HepG2 (cell line): ENCODE measurements around the gene MRPS7. TPM values are rescaled to one million over a fixed set of nuclear protein-coding genes. Genes with fewer than 3 reads are reported as not detected.
A peak's percentile ranks its signal among the peaks of the same experiment; 100 is the strongest.

Source experiments
- ARID4A ChIP-seq: sonication (generic); formaldehyde crosslinking; IDR thresholded peaks from 2 replicates; pipeline ENCODE4 v1.5.0; 2020; ENCODE audit warnings: mild to moderate bottlenecking, missing genetic modification reagents, borderline replicate concordance
- CEBPZ ChIP-seq: IDR thresholded peaks from 2 replicates; pipeline ENCODE4 v1.6.1; 2012; ENCODE audit warnings: low read length, improper control_type of control experiment
- DMAP1 ChIP-seq: IDR thresholded peaks from 2 replicates; pipeline ENCODE4 v1.6.1; 2016
- EED ChIP-seq: sonication (generic); formaldehyde crosslinking; IDR thresholded peaks from 2 replicates; pipeline ENCODE4 v1.5.0; 2020; ENCODE audit warnings: mild to moderate bottlenecking, missing genetic modification reagents
- GMEB1 ChIP-seq: sonication (generic); formaldehyde crosslinking; IDR thresholded peaks from 2 replicates; pipeline ENCODE4 v1.5.1; 2020; ENCODE audit warnings: missing genetic modification reagents, mild to moderate bottlenecking, borderline replicate concordance
- POLR2A ChIP-seq, 2 experiments: IDR thresholded peaks; 2 replicates each; pipeline ENCODE4 v1.6.1; 2011; ENCODE audit warnings: low read depth in 2 of 2, low read length in 2 of 2, mild to moderate bottlenecking in 1 of 2, moderate library complexity in 1 of 2; ENCODE audit not compliant: insufficient read depth in 1 of 2
- ZNF24 ChIP-seq: fragments of 450-650 bp; IDR thresholded peaks from 2 replicates; pipeline ENCODE4 v1.6.1; 2017; ENCODE audit warnings: antibody characterized with exemption, mild to moderate bottlenecking
- ZNF329 ChIP-seq: sonication (generic); formaldehyde crosslinking; IDR thresholded peaks from 2 replicates; pipeline ENCODE4 v1.9.0; 2021; ENCODE audit warnings: low read depth, mild to moderate bottlenecking, missing genetic modification reagents
- ZNF652 ChIP-seq: IDR thresholded peaks from 2 replicates; pipeline ENCODE4 v1.6.1; 2016; ENCODE audit warnings: low read depth, borderline replicate concordance
- ZNF879 ChIP-seq: sonication (generic); formaldehyde crosslinking; IDR thresholded peaks from 2 replicates; pipeline ENCODE4 v1.8.1; 2023; ENCODE audit warnings: missing genetic modification reagents
- ZZZ3 ChIP-seq: sonication (generic); formaldehyde crosslinking; IDR thresholded peaks from 2 replicates; pipeline ENCODE4 v1.4.0; 2020; ENCODE audit warnings: missing genetic modification reagents, mild to moderate bottlenecking, borderline replicate concordance
- polyA plus RNA-seq, 8 experiments: library from polyadenylated mRNA; depleted of rRNA in 3 of 8; stranded (reverse) in 7 of 8; unstranded in 1 of 8; fragments of >200 nt; fragmentation: Illumina TruSeq in 4 of 8; extraction: Trizol in 4 of 8; gene quantifications; 2 replicates each; pipeline versions ENCODE4 v1.2.1 to v1.2.3, GENCODE V29; 2011 to 2016; ENCODE audit warnings: low read depth in 4 of 8, missing spikeins in 1 of 8, mixed read lengths in 1 of 8; ENCODE audit not compliant: insufficient read depth in 1 of 8
- total RNA-seq, 5 experiments: library from RNA; depleted of rRNA; stranded (reverse); fragments of >200 nt; fragmentation: Illumina TruSeq; extraction: Trizol; gene quantifications; 2 replicates each; pipeline ENCODE4 v1.2.3, GENCODE V29; 2016; ENCODE audit warnings: low read depth in 1 of 5
- TF ChIP-seq, protein P1 (sequence below): sonication (generic); formaldehyde crosslinking; IDR thresholded peaks from 2 replicates; pipeline ENCODE4 v1.4.0; 2020; ENCODE audit warnings: missing genetic modification reagents
- TF ChIP-seq, protein P2 (sequence below): IDR thresholded peaks from 2 replicates; pipeline ENCODE4 v1.6.1; 2012; ENCODE audit warnings: low read depth, low read length, improper control_type of control experiment
- TF ChIP-seq, protein P3 (sequence below): sonication (generic); formaldehyde crosslinking; IDR thresholded peaks from 2 replicates; pipeline ENCODE4 v1.5.1; 2020; ENCODE audit warnings: missing genetic modification reagents, mild to moderate bottlenecking, borderline replicate concordance

The MRPS7 gene
- total and polyA plus RNA-seq, 2 of the 13 experiments (the other 11 are each of a cell fraction or from before 2014, with no cell fraction given): 97.0 to 162 TPM

GRCh38 chr17:75261336-75262111 is at the start of gene MRPS7, which contains the start of gene GGA3 (continued):
- TF ChIP-seq, protein P1, sequence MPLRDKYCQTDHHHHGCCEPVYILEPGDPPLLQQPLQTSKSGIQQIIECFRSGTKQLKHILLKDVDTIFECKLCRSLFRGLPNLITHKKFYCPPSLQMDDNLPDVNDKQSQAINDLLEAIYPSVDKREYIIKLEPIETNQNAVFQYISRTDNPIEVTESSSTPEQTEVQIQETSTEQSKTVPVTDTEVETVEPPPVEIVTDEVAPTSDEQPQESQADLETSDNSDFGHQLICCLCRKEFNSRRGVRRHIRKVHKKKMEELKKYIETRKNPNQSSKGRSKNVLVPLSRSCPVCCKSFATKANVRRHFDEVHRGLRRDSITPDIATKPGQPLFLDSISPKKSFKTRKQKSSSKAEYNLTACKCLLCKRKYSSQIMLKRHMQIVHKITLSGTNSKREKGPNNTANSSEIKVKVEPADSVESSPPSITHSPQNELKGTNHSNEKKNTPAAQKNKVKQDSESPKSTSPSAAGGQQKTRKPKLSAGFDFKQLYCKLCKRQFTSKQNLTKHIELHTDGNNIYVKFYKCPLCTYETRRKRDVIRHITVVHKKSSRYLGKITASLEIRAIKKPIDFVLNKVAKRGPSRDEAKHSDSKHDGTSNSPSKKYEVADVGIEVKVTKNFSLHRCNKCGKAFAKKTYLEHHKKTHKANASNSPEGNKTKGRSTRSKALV (CRISPR knock-in tag): peak; percentile 92
- TF ChIP-seq GMEB1 (CRISPR knock-in tag) (peak; percentile 82), POLR2A (IDR thresholded peaks at IDR 0.05; ENCODE audit: insufficient read depth in 1 of 2, low read depth in 2 of 2, low read length in 2 of 2) (peak; percentile 79 to 97), ARID4A (CRISPR knock-in tag) (peak; percentile 92; the same call in 1 of the 2 replicates), ZNF652 (CRISPR knock-in tag) (peak; percentile 32; the same call in 1 of the 2 replicates), CEBPZ (no peak), EED (CRISPR knock-in tag) (peak; percentile 98), ZNF24 (no peak), ZZZ3 (CRISPR knock-in tag) (peak; percentile 88; the same call in 1 of the 2 replicates), ZNF329 (CRISPR knock-in tag) (peak; percentile 87), DMAP1 (CRISPR knock-in tag) (peak; percentile 93), ZNF879 (peak; percentile 86; the same call in 1 of the 2 replicates)
- TF ChIP-seq, protein P2, sequence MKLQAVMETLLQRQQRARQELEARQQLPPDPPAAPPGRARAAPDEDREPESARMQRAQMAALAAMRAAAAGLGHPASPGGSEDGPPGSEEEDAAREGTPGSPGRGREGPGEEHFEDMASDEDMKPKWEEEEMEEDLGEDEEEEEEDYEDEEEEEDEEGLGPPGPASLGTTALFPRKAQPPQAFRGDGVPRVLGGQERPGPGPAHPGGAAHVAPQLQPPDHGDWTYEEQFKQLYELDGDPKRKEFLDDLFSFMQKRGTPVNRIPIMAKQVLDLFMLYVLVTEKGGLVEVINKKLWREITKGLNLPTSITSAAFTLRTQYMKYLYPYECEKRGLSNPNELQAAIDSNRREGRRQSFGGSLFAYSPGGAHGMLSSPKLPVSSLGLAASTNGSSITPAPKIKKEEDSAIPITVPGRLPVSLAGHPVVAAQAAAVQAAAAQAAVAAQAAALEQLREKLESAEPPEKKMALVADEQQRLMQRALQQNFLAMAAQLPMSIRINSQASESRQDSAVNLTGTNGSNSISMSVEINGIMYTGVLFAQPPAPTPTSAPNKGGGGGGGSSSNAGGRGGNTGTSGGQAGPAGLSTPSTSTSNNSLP: peak; percentile 7; the same call in 1 of the 2 replicates
- TF ChIP-seq, protein P3, sequence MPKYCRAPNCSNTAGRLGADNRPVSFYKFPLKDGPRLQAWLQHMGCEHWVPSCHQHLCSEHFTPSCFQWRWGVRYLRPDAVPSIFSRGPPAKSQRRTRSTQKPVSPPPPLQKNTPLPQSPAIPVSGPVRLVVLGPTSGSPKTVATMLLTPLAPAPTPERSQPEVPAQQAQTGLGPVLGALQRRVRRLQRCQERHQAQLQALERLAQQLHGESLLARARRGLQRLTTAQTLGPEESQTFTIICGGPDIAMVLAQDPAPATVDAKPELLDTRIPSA (CRISPR knock-in tag): peak; percentile 90; the same call in 1 of the 2 replicates
